WTC11 (cell line): ENCODE data around the gene AGBL4. TPM values are rescaled to one million over a fixed set of nuclear protein-coding genes. Genes with fewer than 3 reads are reported as not detected.

Source experiments
- ATAC-seq: fragments of 200-7000 bp; cut with Tn5 transposase; 2 replicates; pipeline ENCODE4 v1.10.0; 2021; ENCODE audit warnings: mild to moderate bottlenecking, moderate library complexity
- CTCF ChIA-PET: fragments of 300-600 bp; sonication (Branson Sonifier 250); formaldehyde crosslinking; loops from one replicate; lab custom pipeline; 2021; ENCODE audit warnings: antibody characterized with exemption; lab: Charles Lee
- POLR2A ChIA-PET: fragments of 350-600 bp; sonication (Branson Sonifier 250); formaldehyde crosslinking; loops from one replicate; lab custom pipeline; 2021; ENCODE audit warnings: antibody characterized with exemption; lab: Charles Lee
- DNase-seq: peaks from one replicate; pipeline ENCODE4 v3.0.0; 2021; ENCODE audit warnings: low spot score
- H3K27ac Mint-ChIP-seq: 2 replicates; pipeline ENCODE4 v1.8.0; 2021; ENCODE audit warnings: mixed read lengths
- H3K27me3 Mint-ChIP-seq: 2 replicates; pipeline ENCODE4 v1.8.0; 2021; ENCODE audit warnings: low read depth, mild to moderate bottlenecking, moderate library complexity, mixed read lengths
- H3K36me3 Mint-ChIP-seq: 2 replicates; pipeline ENCODE4 v1.8.0; 2021; ENCODE audit warnings: mixed read lengths
- H3K4me1 Mint-ChIP-seq: 2 replicates; pipeline ENCODE4 v1.8.0; 2022; ENCODE audit warnings: mixed read lengths
- H3K4me3 Mint-ChIP-seq: 2 replicates; pipeline ENCODE4 v1.8.0; 2021; ENCODE audit warnings: mild to moderate bottlenecking, moderate library complexity, mixed read lengths
- H3K9me3 Mint-ChIP-seq: 2 replicates; pipeline ENCODE4 v1.8.0; 2021; ENCODE audit warnings: mixed read lengths
- ATF3 ChIP-seq: sonication (generic); formaldehyde crosslinking; conservative IDR thresholded peaks from 2 replicates; pipeline ENCODE4 v1.8.1; 2022; ENCODE audit warnings: mild to moderate bottlenecking, missing genetic modification reagents
- E2F4 ChIP-seq: sonication (generic); formaldehyde crosslinking; IDR thresholded peaks from 2 replicates; pipeline ENCODE4 v1.8.1; 2022; ENCODE audit warnings: low read depth, mild to moderate bottlenecking, moderate library complexity, missing genetic modification reagents, borderline replicate concordance
- ESRRA ChIP-seq: sonication (generic); formaldehyde crosslinking; IDR thresholded peaks from 2 replicates; pipeline ENCODE4 v1.8.1; 2022; ENCODE audit warnings: mild to moderate bottlenecking, missing genetic modification reagents, borderline replicate concordance
- FOXK1 ChIP-seq: sonication (generic); formaldehyde crosslinking; IDR thresholded peaks from 2 replicates; pipeline ENCODE4 v1.8.0; 2022; ENCODE audit warnings: mild to moderate bottlenecking, moderate library complexity, missing genetic modification reagents
- HMGA2 ChIP-seq: fragments of 250-450 bp; sonication (Bioruptor Pico); IDR thresholded peaks from 2 replicates; pipeline ENCODE4 v1.4.0; 2021; ENCODE audit warnings: mild to moderate bottlenecking, moderate library complexity
- JAZF1 ChIP-seq: fragments of 250-450 bp; sonication (Bioruptor Pico); IDR thresholded peaks from 2 replicates; pipeline ENCODE4 v1.9.0; 2021; ENCODE audit warnings: moderate library complexity, mild to moderate bottlenecking, inconsistent platforms
- JUN ChIP-seq: sonication (generic); formaldehyde crosslinking; IDR thresholded peaks from 2 replicates; pipeline ENCODE4 v1.8.0; 2023; ENCODE audit warnings: mild to moderate bottlenecking, missing genetic modification reagents
- NR1H2 ChIP-seq: sonication (generic); formaldehyde crosslinking; IDR thresholded peaks from 2 replicates; pipeline ENCODE4 v1.9.0; 2021; ENCODE audit warnings: mild to moderate bottlenecking, moderate library complexity, missing genetic modification reagents
- OVOL2 ChIP-seq: fragments of 250-450 bp; sonication (Bioruptor Pico); IDR thresholded peaks from 2 replicates; pipeline ENCODE4 v1.9.0; 2021; ENCODE audit warnings: mild to moderate bottlenecking, borderline replicate concordance
- PRRX2 ChIP-seq: fragments of 250-450 bp; sonication (Bioruptor Pico); IDR thresholded peaks from 2 replicates; pipeline ENCODE4 v1.8.0; 2021; ENCODE audit warnings: mild to moderate bottlenecking
- SMAD3 ChIP-seq: sonication (generic); formaldehyde crosslinking; IDR thresholded peaks from 2 replicates; pipeline ENCODE4 v1.8.0; 2022; ENCODE audit warnings: missing genetic modification reagents, mild to moderate bottlenecking, borderline replicate concordance
- ZNF138 ChIP-seq: sonication (generic); formaldehyde crosslinking; conservative IDR thresholded peaks from 2 replicates; pipeline ENCODE4 v1.8.1; 2022; ENCODE audit warnings: mild to moderate bottlenecking, moderate library complexity, missing genetic modification reagents
- ZNF263 ChIP-seq: sonication (generic); formaldehyde crosslinking; IDR thresholded peaks from 2 replicates; pipeline ENCODE4 v1.8.1; 2022; ENCODE audit warnings: low read depth, mild to moderate bottlenecking, moderate library complexity, missing genetic modification reagents
- ZNF416 ChIP-seq: fragments of 250-450 bp; sonication (Bioruptor Pico); IDR thresholded peaks from 2 replicates; pipeline ENCODE4 v1.9.0; 2021; ENCODE audit warnings: mild to moderate bottlenecking, inconsistent platforms
- total RNA-seq: library from RNA; stranded (reverse); gene quantifications from 3 replicates; pipeline ENCODE4 v1.2.3, GENCODE V29; 2021
- TF ChIP-seq, protein P1 (sequence below): sonication (generic); formaldehyde crosslinking; IDR thresholded peaks from 2 replicates; pipeline ENCODE4 v1.8.1; 2023; ENCODE audit warnings: mild to moderate bottlenecking, missing genetic modification reagents
- TF ChIP-seq, protein P2 (sequence below): sonication (generic); formaldehyde crosslinking; IDR thresholded peaks from 2 replicates; pipeline ENCODE4 v1.8.0; 2022; ENCODE audit warnings: mild to moderate bottlenecking, missing genetic modification reagents
- TF ChIP-seq, protein P3 (sequence below): fragments of 250-450 bp; sonication (Bioruptor Pico); IDR thresholded peaks from 2 replicates; pipeline ENCODE4 v2.1.2; 2022; ENCODE audit warnings: mild to moderate bottlenecking, moderate library complexity

AGBL4 gene
- total RNA-seq, 1 experiment from 2014 or later, result 0.87 TPM

- no peak for TF ChIP-seq JUN (CRISPR knock-in tag)
- TF ChIP-seq ATF3 (CRISPR knock-in tag), result no peak
- TF ChIP-seq, protein P1, sequence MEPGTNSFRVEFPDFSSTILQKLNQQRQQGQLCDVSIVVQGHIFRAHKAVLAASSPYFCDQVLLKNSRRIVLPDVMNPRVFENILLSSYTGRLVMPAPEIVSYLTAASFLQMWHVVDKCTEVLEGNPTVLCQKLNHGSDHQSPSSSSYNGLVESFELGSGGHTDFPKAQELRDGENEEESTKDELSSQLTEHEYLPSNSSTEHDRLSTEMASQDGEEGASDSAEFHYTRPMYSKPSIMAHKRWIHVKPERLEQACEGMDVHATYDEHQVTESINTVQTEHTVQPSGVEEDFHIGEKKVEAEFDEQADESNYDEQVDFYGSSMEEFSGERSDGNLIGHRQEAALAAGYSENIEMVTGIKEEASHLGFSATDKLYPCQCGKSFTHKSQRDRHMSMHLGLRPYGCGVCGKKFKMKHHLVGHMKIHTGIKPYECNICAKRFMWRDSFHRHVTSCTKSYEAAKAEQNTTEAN (CRISPR knock-in tag), result no peak
- TF ChIP-seq OVOL2 (CRISPR knock-in tag), result no peak
- TF ChIP-seq, protein P2, sequence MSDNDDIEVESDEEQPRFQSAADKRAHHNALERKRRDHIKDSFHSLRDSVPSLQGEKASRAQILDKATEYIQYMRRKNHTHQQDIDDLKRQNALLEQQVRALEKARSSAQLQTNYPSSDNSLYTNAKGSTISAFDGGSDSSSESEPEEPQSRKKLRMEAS (CRISPR knock-in tag), result no peak
- TF ChIP-seq JAZF1 (CRISPR knock-in tag), result no peak
- TF ChIP-seq ZNF416 (CRISPR knock-in tag), result no peak
- no peak for TF ChIP-seq ESRRA (CRISPR knock-in tag)
- DNase-seq, result no peak
- ATAC-seq, result no peak
- H3K4me3 Mint-ChIP-seq, result no peak overlapping the region
- CTCF ChIA-PET, result no interaction called here
- H3K36me3 Mint-ChIP-seq, result no peaks in the 10 kb centered on the region
- peaks cover 8% of the 10 kb centered on the region; the same call in 1 of the 2 replicates for H3K9me3 Mint-ChIP-seq
- POLR2A ChIA-PET, result no interaction called here
- peaks cover 7% of the 10 kb centered on the region for H3K4me1 Mint-ChIP-seq
- H3K27me3 Mint-ChIP-seq, result peaks cover 3% of the 10 kb centered on the region; the same call in 1 of the 2 replicates
- no peak overlapping the region for H3K27ac Mint-ChIP-seq
These were observed 1045.3 kb downstream of the AGBL4 start for GRCh38 chr1:48978413-48978812.

DNA sequence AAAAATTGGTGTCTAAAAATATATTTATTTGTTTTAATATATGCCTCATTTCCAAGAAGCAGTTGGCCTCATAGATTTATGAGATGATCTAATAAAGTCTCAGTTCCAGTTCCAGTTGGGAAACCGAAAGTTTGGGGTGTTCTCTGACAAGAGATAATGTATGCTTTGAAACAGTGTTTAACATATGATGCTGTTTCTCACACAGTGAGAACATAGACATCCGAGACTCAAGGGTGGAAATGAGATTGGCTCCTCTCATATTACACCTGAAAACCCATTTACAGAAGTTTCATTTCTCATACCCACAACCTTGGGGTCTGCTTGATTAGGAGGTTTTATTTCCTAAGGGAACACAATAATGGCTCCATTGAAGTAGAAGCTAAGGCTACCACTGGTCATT lies 1046.5 kb downstream of the AGBL4 start:
- POLR2A ChIA-PET, result no interaction called here
- H3K36me3 Mint-ChIP-seq, result no peaks in the 10 kb centered on the region

GRCh38 chr1:48969971-48970370 lies 1053.8 kb downstream of the AGBL4 start:
- DNase-seq (no peak), ATAC-seq (no peak)
- no peaks in the 10 kb centered on the region for H3K36me3 Mint-ChIP-seq
- H3K9me3 Mint-ChIP-seq, result no peaks in the 10 kb centered on the region
- TF ChIP-seq HMGA2 (CRISPR knock-in tag) (no peak), NR1H2 (CRISPR knock-in tag) (no peak), SMAD3 (CRISPR knock-in tag) (no peak), E2F4 (CRISPR knock-in tag) (no peak)
- TF ChIP-seq, all 79 proteins: peak for 0
- POLR2A ChIA-PET, result no interaction called here
- Mint-ChIP-seq H3K4me1 (peaks cover 3% of the 10 kb centered on the region), H3K4me3 (no peak overlapping the region), H3K27ac (no peak overlapping the region), H3K27me3 (no peaks in the 10 kb centered on the region; the same call in 1 of the 2 replicates)
- CTCF ChIA-PET, result no interaction called here

More for the DNA sequence above, 1046.5 kb downstream of the AGBL4 start:
- H3K4me3 Mint-ChIP-seq, result no peak overlapping the region
- no peak for DNase-seq
- CTCF ChIA-PET, result no interaction called here
- H3K4me1 Mint-ChIP-seq, result peaks cover 7% of the 10 kb centered on the region
- no peak overlapping the region for H3K27ac Mint-ChIP-seq
- no peak for ATAC-seq
- H3K9me3 Mint-ChIP-seq, result peaks cover 8% of the 10 kb centered on the region; the same call in 1 of the 2 replicates
- peaks cover 3% of the 10 kb centered on the region; the same call in 1 of the 2 replicates for H3K27me3 Mint-ChIP-seq
- TF ChIP-seq ZNF138 (CRISPR knock-in tag), result no peak
- TF ChIP-seq ESRRA (CRISPR knock-in tag), result no peak
- TF ChIP-seq, protein P3, sequence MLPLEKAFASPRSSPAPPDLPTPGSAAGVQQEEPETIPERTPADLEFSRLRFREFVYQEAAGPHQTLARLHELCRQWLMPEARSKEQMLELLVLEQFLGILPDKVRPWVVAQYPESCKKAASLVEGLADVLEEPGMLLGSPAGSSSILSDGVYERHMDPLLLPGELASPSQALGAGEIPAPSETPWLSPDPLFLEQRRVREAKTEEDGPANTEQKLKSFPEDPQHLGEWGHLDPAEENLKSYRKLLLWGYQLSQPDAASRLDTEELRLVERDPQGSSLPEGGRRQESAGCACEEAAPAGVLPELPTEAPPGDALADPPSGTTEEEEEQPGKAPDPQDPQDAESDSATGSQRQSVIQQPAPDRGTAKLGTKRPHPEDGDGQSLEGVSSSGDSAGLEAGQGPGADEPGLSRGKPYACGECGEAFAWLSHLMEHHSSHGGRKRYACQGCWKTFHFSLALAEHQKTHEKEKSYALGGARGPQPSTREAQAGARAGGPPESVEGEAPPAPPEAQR (CRISPR knock-in tag), result no peak
- no peak for TF ChIP-seq PRRX2 (CRISPR knock-in tag)
- TF ChIP-seq JUN (CRISPR knock-in tag), result no peak
- no peak for TF ChIP-seq ZNF263
- TF ChIP-seq FOXK1 (CRISPR knock-in tag), result no peak
